T-cell (primary cell): ENCODE data around the gene LMNTD1. TPM values are rescaled to one million over a fixed set of nuclear protein-coding genes. Genes with fewer than 3 reads are reported as not detected.

Experiments used
- ATAC-seq, 4 experiments: fragments of 200-7000 bp in 3 of 4; fragments of 150-1000 bp in 1 of 4; cut with Tn5 transposase; replicated peaks in 1 of 4; 1 replicate in 3 of 4; 2 replicates in 1 of 4; pipeline ENCODE4 v1.10.0; 2021; ENCODE audit warnings: moderate library complexity in 3 of 4, mild to moderate bottlenecking in 2 of 4, moderate number of reproducible peaks in 1 of 4
- CTCF ChIA-PET, 2 donors: fragments of 300-600 bp; sonication (Branson Sonifier 250); formaldehyde crosslinking; loops; one replicate each; lab custom pipeline; 2022; ENCODE audit warnings: antibody characterized with exemption in 2 of 2; lab: Charles Lee
- POLR2A ChIA-PET, 2 donors: fragments of 300-600 bp; sonication (Branson Sonifier 250); formaldehyde crosslinking; loops; one replicate each; lab custom pipeline; 2022; ENCODE audit warnings: antibody characterized with exemption in 2 of 2; lab: Charles Lee
- DNase-seq, 35 experiments: peaks; one replicate each; pipeline versions ENCODE4 v3.0.0 to v3.0.0-alpha.2; 2013 to 2023
- H3K27ac ChIP-seq: one replicate; pipeline ENCODE4 v1.5.1; 2013; ENCODE audit warnings: low read length
- H3K27me3 ChIP-seq, 2 experiments: replicated peaks in 1 of 2; 1 replicate in 1 of 2; 2 replicates in 1 of 2; pipeline versions ENCODE4 v1.6.1 to v1.7.0; 2013; ENCODE audit warnings: low read length in 1 of 2, mixed read lengths in 1 of 2; ENCODE audit not compliant: control insufficient read depth in 2 of 2, insufficient read depth in 2 of 2; ENCODE audit errors: extremely low read depth in 1 of 2
- H3K36me3 ChIP-seq, 2 donors: 1 replicate in 1 of 2; 2 replicates in 1 of 2; pipeline versions ENCODE4 v1.6.1 to v1.7.0; 2013; ENCODE audit warnings: low read length in 1 of 2; ENCODE audit not compliant: control insufficient read depth in 2 of 2, insufficient read depth in 1 of 2; ENCODE audit errors: extremely low read depth in 1 of 2
- H3K4me1 ChIP-seq, 2 experiments: 1 replicate in 1 of 2; 2 replicates in 1 of 2; pipeline versions ENCODE4 v1.6.1 to v1.7.0; 2013; ENCODE audit warnings: low read length in 2 of 2, mixed read lengths in 1 of 2; ENCODE audit not compliant: insufficient read depth in 2 of 2, control insufficient read depth in 1 of 2; ENCODE audit errors: extremely low read depth in 1 of 2
- H3K4me3 ChIP-seq, 2 donors: 1 replicate in 1 of 2; 2 replicates in 1 of 2; pipeline versions ENCODE4 v1.5.1 to v1.7.0; 2013; ENCODE audit warnings: mild to moderate bottlenecking in 2 of 2, low read length in 1 of 2, moderate library complexity in 1 of 2; ENCODE audit not compliant: control insufficient read depth in 1 of 2; ENCODE audit errors: extremely low read depth in 1 of 2
- H3K9me3 ChIP-seq: 2 replicates; pipeline ENCODE4 v1.7.0; 2013
- H3K27ac Mint-ChIP-seq, 2 donors: one replicate each; pipeline ENCODE4 v1.8.0; 2020 to 2021; ENCODE audit warnings: mild to moderate bottlenecking in 2 of 2, mixed read lengths in 2 of 2
- H3K27me3 Mint-ChIP-seq, 2 donors: one replicate each; pipeline ENCODE4 v1.8.0; 2021 to 2022; ENCODE audit warnings: mixed read lengths in 2 of 2
- H3K36me3 Mint-ChIP-seq: one replicate; pipeline ENCODE4 v1.8.0; 2021; ENCODE audit warnings: mixed read lengths
- H3K4me1 Mint-ChIP-seq, 3 donors: one replicate each; pipeline ENCODE4 v1.8.0; 2020 to 2022; ENCODE audit warnings: mixed read lengths in 3 of 3, mild to moderate bottlenecking in 1 of 3
- H3K4me3 Mint-ChIP-seq, 3 donors: one replicate each; pipeline ENCODE4 v1.8.0; 2020 to 2022; ENCODE audit warnings: mild to moderate bottlenecking in 3 of 3, mixed read lengths in 3 of 3, moderate library complexity in 3 of 3
- H3K9me3 Mint-ChIP-seq, 3 donors: one replicate each; pipeline ENCODE4 v1.8.0; 2020 to 2022; ENCODE audit warnings: mixed read lengths in 3 of 3
- WGBS: methylation state at CpG from one replicate; pipeline ENCODE4 v1.1.5; 2013; ENCODE audit warnings: missing lambda C conversion rate; ENCODE audit not compliant: insufficient coverage; 5-methylcytosine and 5-hydroxymethylcytosine counted together
- total RNA-seq, 35 experiments: library from RNA in 6 of 35; stranded (reverse) in 6 of 35; fragments of 120-200 nt in 1 of 35; gene quantifications; one replicate each; pipeline versions ENCODE4 v1.2.1 to v1.2.4 and lab custom pipeline; 2013 to 2026

LMNTD1 gene
- total RNA-seq, 5 donors from 2014 or later (not counting 1 experiment from before 2014, with no cell fraction given) = not detected

DNA sequence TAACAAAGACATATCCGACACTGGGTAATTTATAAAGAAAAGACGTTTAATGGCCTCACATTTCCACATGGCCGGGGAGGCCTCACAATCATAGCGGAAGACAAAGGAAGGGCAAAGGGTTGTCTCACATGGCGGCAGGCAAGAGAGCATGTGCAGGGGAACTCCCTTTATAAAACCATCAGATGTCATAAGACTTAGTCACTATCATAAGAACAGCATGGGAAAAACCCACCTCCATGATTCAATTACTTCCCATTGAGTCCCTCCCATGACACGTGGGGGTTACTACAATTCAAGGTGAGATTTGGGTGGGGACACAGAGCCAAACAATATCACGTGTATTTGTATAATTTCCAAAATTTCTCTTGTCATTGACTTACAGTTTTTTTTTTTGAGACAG lies 5.5 kb upstream of the LMNTD1 start:
- peaks cover 0 to 4% (median 0%) of the 10 kb centered on the region in 3 donors for H3K9me3 Mint-ChIP-seq
- peaks cover 0 to 6% (median 5%) of the 10 kb centered on the region in 3 donors for H3K4me1 Mint-ChIP-seq
- DNase-seq (no peak), ATAC-seq (no peak)
- no peaks in the 10 kb centered on the region for H3K36me3 Mint-ChIP-seq
- no peak overlapping the region for H3K4me3 Mint-ChIP-seq
- 80% methylated on average over 1 of the region's 7 CpGs for WGBS
- Histone ChIP-seq H3K27ac (no peak overlapping the region), H3K9me3 (no peaks in the 10 kb centered on the region), H3K36me3 (no peaks in the 10 kb centered on the region), H3K4me1 (no peaks in the 10 kb centered on the region), H3K4me3 (no peak overlapping the region), H3K27me3 (no peaks in the 10 kb centered on the region)
- H3K27ac Mint-ChIP-seq = no peak overlapping the region
- ChIA-PET CTCF (no interaction called here), POLR2A (no interaction called here)
- no peaks in the 10 kb centered on the region for H3K27me3 Mint-ChIP-seq

DNA sequence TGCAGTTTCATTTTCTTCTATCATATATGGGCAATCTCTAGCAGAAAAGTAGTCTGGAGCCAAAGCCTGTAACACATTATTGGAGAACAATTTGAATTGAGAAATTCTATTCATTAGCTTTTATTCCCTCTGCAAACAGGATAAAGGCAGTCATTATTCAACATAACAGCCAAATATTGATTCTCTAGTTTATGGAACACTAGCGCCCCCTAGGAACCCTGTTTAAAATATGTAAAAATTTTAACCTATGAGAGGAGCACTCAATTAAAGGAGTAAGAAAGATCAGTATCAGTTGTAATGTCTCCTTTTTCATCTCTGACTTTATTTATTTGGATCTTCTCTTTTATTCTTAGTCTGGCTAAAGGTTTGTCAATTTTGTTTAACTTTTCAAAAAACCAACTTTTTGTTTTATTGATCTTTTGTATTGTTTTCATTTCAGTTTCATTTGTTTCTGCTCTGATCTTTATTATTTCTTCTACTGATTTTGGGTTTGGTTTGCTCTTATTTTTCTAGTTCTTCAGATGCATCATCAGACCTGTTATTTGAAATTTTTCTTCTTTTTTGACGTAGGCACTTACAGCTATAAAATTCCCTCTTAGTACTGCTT lies 4.8 kb upstream of the LMNTD1 start:
- Histone ChIP-seq H3K27ac (no peak overlapping the region), H3K4me1 (no peaks in the 10 kb centered on the region), H3K36me3 (no peaks in the 10 kb centered on the region), H3K27me3 (no peaks in the 10 kb centered on the region), H3K4me3 (no peak overlapping the region), H3K9me3 (no peaks in the 10 kb centered on the region)
- no CpG with 5 or more reads among the region's 2 CpGs for WGBS
- POLR2A ChIA-PET = no interaction called here
- ATAC-seq = no peak
- H3K9me3 Mint-ChIP-seq = peaks cover 0 to 4% (median 0%) of the 10 kb centered on the region in 3 donors
- peaks cover 0 to 6% (median 5%) of the 10 kb centered on the region in 3 donors for H3K4me1 Mint-ChIP-seq
- H3K36me3 Mint-ChIP-seq = no peaks in the 10 kb centered on the region
- H3K27ac Mint-ChIP-seq = no peak overlapping the region
- no peak overlapping the region for H3K4me3 Mint-ChIP-seq
- CTCF ChIA-PET = no interaction called here
- DNase-seq = peak in 2 of 35 experiments; percentile 14 to 23
- H3K27me3 Mint-ChIP-seq = no peaks in the 10 kb centered on the region

DNA sequence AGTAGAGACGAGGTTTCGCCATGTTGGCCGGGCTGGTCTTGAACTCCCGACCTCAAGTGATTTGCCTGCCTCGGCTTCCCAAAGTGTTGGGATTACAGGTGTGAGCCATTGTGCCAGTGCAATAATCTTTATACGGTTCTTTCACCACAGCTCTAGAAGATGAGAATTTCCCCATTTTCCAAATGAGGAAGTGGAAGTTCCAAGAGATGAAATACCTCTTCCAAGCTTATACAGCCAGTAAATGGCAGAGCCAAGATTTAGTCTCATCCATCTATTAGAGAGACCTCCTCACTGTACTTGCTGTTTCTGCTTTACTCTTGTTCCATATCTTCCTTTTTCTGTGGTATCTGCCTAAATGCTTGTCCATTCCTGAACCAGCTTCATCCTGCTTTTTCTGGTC lies 3.1 kb upstream of the LMNTD1 start:
- H3K27me3 Mint-ChIP-seq = peaks cover 0 to 3% of the 10 kb centered on the region in 2 donors
- H3K4me1 Mint-ChIP-seq = peaks cover 0 to 6% (median 5%) of the 10 kb centered on the region in 3 donors
- Histone ChIP-seq H3K4me3 (no peak overlapping the region), H3K36me3 (no peaks in the 10 kb centered on the region), H3K9me3 (no peaks in the 10 kb centered on the region), H3K4me1 (no peaks in the 10 kb centered on the region), H3K27me3 (no peaks in the 10 kb centered on the region), H3K27ac (no peak overlapping the region)
- ChIA-PET CTCF (no interaction called here), POLR2A (no interaction called here)
- H3K4me3 Mint-ChIP-seq = no peak overlapping the region
- H3K36me3 Mint-ChIP-seq = no peaks in the 10 kb centered on the region
- no peak for DNase-seq
- H3K9me3 Mint-ChIP-seq = peaks cover 0 to 3% (median 0%) of the 10 kb centered on the region in 3 donors
- H3K27ac Mint-ChIP-seq = no peak overlapping the region
- 98% methylated on average over 4 of the region's 6 CpGs for WGBS
- ATAC-seq = no peak

DNA sequence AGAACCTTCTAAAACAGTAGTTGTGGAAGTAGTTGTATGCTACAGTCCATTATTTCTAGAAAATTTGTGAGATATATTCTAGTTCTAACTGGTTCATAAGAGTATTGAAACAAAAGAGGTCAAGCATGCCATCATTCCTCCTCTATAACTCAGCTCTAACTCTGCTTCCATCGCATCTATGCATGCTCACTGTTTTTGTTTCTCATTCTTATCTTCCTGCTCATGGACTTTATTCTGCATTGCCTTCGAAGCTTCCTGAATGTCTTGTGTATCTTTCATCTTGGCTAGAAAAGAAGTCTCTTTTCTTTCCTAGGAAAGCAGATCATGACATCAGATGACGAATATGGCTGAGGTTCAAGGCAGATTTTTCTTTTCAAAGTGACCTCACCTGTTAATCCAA lies 402 bp downstream of the LMNTD1 start:
- CTCF ChIA-PET = interaction anchor here in 1 of 2 donors (0.5 kb wide), 1 partner anchor 666 kb away, joined by 6 read pairs; no protein-coding TSS in a partner anchor
- no CpG with 5 or more reads among the region's 3 CpGs for WGBS
- Mint-ChIP-seq H3K27ac (no peak overlapping the region), H3K4me1 (peaks cover 0 to under 1% (median 0%) of the 10 kb centered on the region in 3 donors), H3K27me3 (peaks cover 0 to 3% of the 10 kb centered on the region in 2 donors), H3K9me3 (peaks cover 0 to 3% (median 0%) of the 10 kb centered on the region in 3 donors), H3K36me3 (no peaks in the 10 kb centered on the region), H3K4me3 (no peak overlapping the region)
- Histone ChIP-seq H3K27ac (no peak overlapping the region), H3K4me1 (no peaks in the 10 kb centered on the region), H3K36me3 (no peaks in the 10 kb centered on the region), H3K27me3 (no peaks in the 10 kb centered on the region), H3K4me3 (no peak overlapping the region), H3K9me3 (no peaks in the 10 kb centered on the region)
- DNase-seq (no peak), ATAC-seq (no peak)
- POLR2A ChIA-PET = no interaction called here

DNA sequence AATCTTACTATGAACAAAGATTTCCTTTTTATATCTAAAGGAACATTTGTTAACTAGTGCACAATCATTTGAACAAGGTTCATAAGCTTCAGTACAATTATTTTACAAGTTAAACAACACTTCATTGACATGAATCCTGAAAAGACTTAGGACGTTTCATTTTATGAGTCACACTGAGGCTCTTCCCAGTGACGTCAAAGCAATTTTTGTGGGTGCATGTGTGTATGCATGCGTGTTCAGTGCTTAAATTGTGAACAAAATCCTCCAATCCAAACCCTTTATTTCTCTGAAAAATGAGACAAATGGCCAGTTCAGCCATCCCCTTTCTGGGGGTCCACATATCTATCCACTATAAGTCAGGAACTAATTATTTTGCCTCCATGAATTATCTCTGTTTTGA lies 2.9 kb downstream of the LMNTD1 start:
- Mint-ChIP-seq H3K36me3 (no peaks in the 10 kb centered on the region), H3K9me3 (peaks cover 0 to 3% (median 0%) of the 10 kb centered on the region in 3 donors), H3K4me1 (no peaks in the 10 kb centered on the region), H3K27ac (no peak overlapping the region), H3K4me3 (no peak overlapping the region), H3K27me3 (peaks cover 0 to 3% of the 10 kb centered on the region in 2 donors)
- Histone ChIP-seq H3K27ac (no peak overlapping the region), H3K9me3 (no peaks in the 10 kb centered on the region), H3K4me1 (no peaks in the 10 kb centered on the region), H3K27me3 (no peaks in the 10 kb centered on the region), H3K36me3 (no peaks in the 10 kb centered on the region), H3K4me3 (no peak overlapping the region)
- WGBS = no CpG with 5 or more reads among the region's 3 CpGs
- DNase-seq = no peak
- ATAC-seq = no peak
- ChIA-PET POLR2A (no interaction called here), CTCF (no interaction called here)

DNA sequence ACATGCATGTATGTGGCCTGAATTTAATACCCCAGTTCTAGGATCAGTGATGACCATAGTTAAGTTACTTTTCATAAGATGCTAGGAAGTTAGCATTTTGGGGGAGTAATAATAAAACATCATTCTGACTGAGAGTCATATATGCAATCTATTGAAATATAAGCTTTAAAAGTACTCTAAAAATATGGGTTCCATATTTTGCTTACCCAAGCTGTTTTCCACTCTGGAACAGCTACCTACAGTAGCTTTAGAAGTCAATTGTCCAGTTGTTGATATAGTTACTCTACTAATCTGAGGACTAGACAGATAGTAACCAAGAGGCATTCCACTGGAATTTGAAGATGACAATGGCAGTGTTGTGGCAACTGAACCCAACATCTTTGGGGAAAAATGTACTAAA lies 4.0 kb downstream of the LMNTD1 start:
- H3K4me1 ChIP-seq = no peaks in the 10 kb centered on the region
- H3K27me3 ChIP-seq = no peaks in the 10 kb centered on the region
- Mint-ChIP-seq H3K9me3 (peaks cover 0 to 3% (median 0%) of the 10 kb centered on the region in 3 donors), H3K27me3 (peaks cover 0 to 3% of the 10 kb centered on the region in 2 donors), H3K27ac (no peak overlapping the region), H3K36me3 (no peaks in the 10 kb centered on the region), H3K4me3 (no peak overlapping the region), H3K4me1 (no peaks in the 10 kb centered on the region)
- H3K36me3 ChIP-seq = no peaks in the 10 kb centered on the region
- H3K27ac ChIP-seq = no peak overlapping the region
- ChIA-PET CTCF (no interaction called here), POLR2A (no interaction called here)
- DNase-seq (no peak), ATAC-seq (no peak)
- no peak overlapping the region for H3K4me3 ChIP-seq
- no peaks in the 10 kb centered on the region for H3K9me3 ChIP-seq
